ENCODE data around the gene PARVB. TPM values are rescaled to one million over a fixed set of nuclear protein-coding genes. Genes with fewer than 3 reads are reported as not detected.

Gene PARVB
- total and polyA plus RNA-seq, 2 of the 8 experiments (the other 6 are each of a cell fraction or from before 2014, with no cell fraction given) = 14.5 to 18.6 TPM

DNA sequence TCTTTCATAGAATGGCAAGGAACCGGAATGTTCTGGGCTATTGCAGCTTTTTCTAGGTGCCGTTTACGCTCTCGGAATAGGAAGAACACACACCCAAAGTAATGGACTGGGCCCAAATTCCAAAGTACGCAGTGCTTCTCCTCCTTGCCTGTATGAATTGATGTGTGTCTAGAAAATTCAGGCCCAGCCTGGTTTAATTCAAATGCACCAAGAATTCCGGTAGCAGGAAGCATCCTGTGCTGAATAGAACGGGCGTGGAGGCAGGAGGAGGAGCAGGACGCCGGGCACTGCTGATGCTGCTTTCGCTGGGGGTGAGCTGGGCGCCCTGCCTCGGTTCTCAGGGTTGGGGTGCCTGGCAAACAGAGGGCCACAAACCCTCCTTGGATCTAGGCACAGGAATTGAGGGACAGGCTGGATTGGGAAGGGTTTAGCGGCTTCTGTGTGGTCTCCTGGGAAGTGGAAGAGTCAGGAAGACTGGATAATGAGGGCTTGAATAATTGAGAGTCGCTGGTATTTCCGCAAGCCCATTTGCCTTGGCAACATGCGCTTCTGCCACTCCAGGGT lies 2.0 kb downstream of the PARVB start:
- Histone ChIP-seq H4K8ac (ENCODE audit: extremely low read depth, insufficient read depth, low read length) (no peak overlapping the region), H3K27me3 (replicated peaks in 1 of 4; ENCODE audit: control insufficient read depth in 3 of 4, extremely low read depth in 1 of 4, insufficient read depth in 3 of 4, low read length in 3 of 4) (peaks cover 0 to 8% (median 3%) of the 10 kb centered on the region in 4 experiments; a peak in 4 of 7 replicates), H3K79me1 (ENCODE audit: low read depth, low read length) (no peaks in the 10 kb centered on the region; the same call in 1 of the 2 replicates), H3K4me1 (replicated peaks in 1 of 4; ENCODE audit: control insufficient read depth in 3 of 4, insufficient read depth in 4 of 4, low read length in 3 of 4) (peaks cover 0 to 14% (median 2%) of the 10 kb centered on the region in 4 experiments; a peak in 4 of 7 replicates), H3K23ac (ENCODE audit: insufficient read length) (no peak overlapping the region), H3K79me2 (ENCODE audit: control insufficient read depth in 1 of 2, insufficient read depth in 2 of 2, low read length in 2 of 2) (no peaks in the 10 kb centered on the region), H4K5ac (ENCODE audit: insufficient read length, low read depth, low read length) (no peak overlapping the region), H2BK15ac (ENCODE audit: low read length) (no peak overlapping the region), H3K4ac (replicated peaks; ENCODE audit: insufficient read length, low read depth, low read length) (no peak overlapping the region), H3K9ac (replicated peaks in 1 of 4; ENCODE audit: extremely low read depth in 1 of 4, low read depth in 3 of 4, low read length in 3 of 4) (0 out of 7 replicates have a peak overlapping the region, but pooled peaks of 1 of the 4 experiments have one; percentile 1), H2BK12ac (ENCODE audit: low read depth, low read length) (no peak overlapping the region), H2BK5ac (ENCODE audit: low read depth, low read length) (no peak overlapping the region; the same call in 1 of the 2 replicates), H3K23me2 (ENCODE audit: low read depth, low read length) (peaks cover 3% of the 10 kb centered on the region; the same call in 1 of the 2 replicates), H3K4me2 (ENCODE audit: insufficient read depth in 1 of 2, low read depth in 2 of 2, low read length in 2 of 2) (no peak overlapping the region), H3K9me3 (ENCODE audit: insufficient read depth in 2 of 2, low read depth in 1 of 2, low read length in 1 of 2) (no peaks in the 10 kb centered on the region), H2AK5ac (ENCODE audit: low read depth, low read length) (no peak overlapping the region), H3K36me3 (ENCODE audit: control insufficient read depth in 2 of 4, insufficient read depth in 4 of 4, low read length in 3 of 4) (no peaks in the 10 kb centered on the region), H4K20me1 (replicated peaks in 1 of 2; ENCODE audit: control insufficient read depth in 1 of 2, insufficient read depth in 2 of 2, low read length in 2 of 2) (no peaks in the 10 kb centered on the region), H4K91ac (replicated peaks; ENCODE audit: insufficient read length, low read length) (no peak overlapping the region), H2BK120ac (replicated peaks; ENCODE audit: low read depth, low read length) (no peak overlapping the region), H3K18ac (ENCODE audit: extremely low read depth, low read length) (no peak overlapping the region), H2AFZ (ENCODE audit: low read length) (no peak overlapping the region), H3K14ac (ENCODE audit: insufficient read length) (no peak overlapping the region), H3K4me3 (ENCODE audit: extremely low read depth in 1 of 4, insufficient read depth in 2 of 4, low read depth in 3 of 4, low read length in 4 of 4) (no peak overlapping the region), H3K27ac (ENCODE audit: low read depth, low read length) (no peak overlapping the region), H2BK20ac (ENCODE audit: low read length) (no peak overlapping the region), H3K56ac (replicated peaks; ENCODE audit: insufficient read length, low read depth, low read length) (no peak overlapping the region)
- DNase-seq (ENCODE audit: low read depth in 1 of 2, low spot score in 2 of 2) = no peak
- POLR2A ChIA-PET (ENCODE audit: partially characterized antibody) = no interaction called here
- CTCF ChIA-PET (ENCODE audit: partially characterized antibody) = interaction anchor here (0.8 to 3.3 kb wide), 6 partner anchors 13 to 102 kb away, joined by 3 to 13 read pairs (median 4); no protein-coding TSS in a partner anchor
- 87% methylated on average over 17 of the region's 17 CpGs; no CpG with 5 or more reads in 1 of the 2 experiments for WGBS, 2 experiments (ENCODE audit: extremely low coverage in 1 of 2, insufficient coverage in 1 of 2, insufficient read length in 1 of 2, insufficient replicate concordance in 2 of 2, low coverage in 1 of 2, low lambda C conversion rate in 2 of 2, missing lambda C conversion rate in 1 of 2)
- no peak for FAIRE-seq
- TF ChIP-seq NRF1 (IDR thresholded peaks at IDR 0.05; ENCODE audit: low read depth, low read length) (no peak), CHD1 (IDR thresholded peaks at IDR 0.05; ENCODE audit: low read depth, low read length) (no peak)
